Gastrocnemius medialis (tissue), 4 donors: ENCODE results near the gene UMPS.

ENCODE experiments used
- POLR2A ChIP-seq, 2 donors: fragments of 450-650 bp; IDR thresholded peaks; one replicate each; pipeline ENCODE4 v1.6.1; 2017; ENCODE audit warnings: antibody characterized with exemption in 2 of 2, mild to moderate bottlenecking in 2 of 2, moderate library complexity in 2 of 2
- TF ChIP-seq, protein P1 (sequence below), 5 experiments: fragments of 450-650 bp in 3 of 5; fragments of 200-600 bp in 2 of 5; sonication (generic) in 2 of 5; IDR thresholded peaks in 4 of 5; conservative IDR thresholded peaks in 1 of 5; 1 replicate in 4 of 5; 2 replicates in 1 of 5; pipeline ENCODE4 v1.5.1; 2016 to 2019; ENCODE audit warnings: antibody characterized with exemption in 5 of 5, mild to moderate bottlenecking in 3 of 5, moderate library complexity in 3 of 5

DNA sequence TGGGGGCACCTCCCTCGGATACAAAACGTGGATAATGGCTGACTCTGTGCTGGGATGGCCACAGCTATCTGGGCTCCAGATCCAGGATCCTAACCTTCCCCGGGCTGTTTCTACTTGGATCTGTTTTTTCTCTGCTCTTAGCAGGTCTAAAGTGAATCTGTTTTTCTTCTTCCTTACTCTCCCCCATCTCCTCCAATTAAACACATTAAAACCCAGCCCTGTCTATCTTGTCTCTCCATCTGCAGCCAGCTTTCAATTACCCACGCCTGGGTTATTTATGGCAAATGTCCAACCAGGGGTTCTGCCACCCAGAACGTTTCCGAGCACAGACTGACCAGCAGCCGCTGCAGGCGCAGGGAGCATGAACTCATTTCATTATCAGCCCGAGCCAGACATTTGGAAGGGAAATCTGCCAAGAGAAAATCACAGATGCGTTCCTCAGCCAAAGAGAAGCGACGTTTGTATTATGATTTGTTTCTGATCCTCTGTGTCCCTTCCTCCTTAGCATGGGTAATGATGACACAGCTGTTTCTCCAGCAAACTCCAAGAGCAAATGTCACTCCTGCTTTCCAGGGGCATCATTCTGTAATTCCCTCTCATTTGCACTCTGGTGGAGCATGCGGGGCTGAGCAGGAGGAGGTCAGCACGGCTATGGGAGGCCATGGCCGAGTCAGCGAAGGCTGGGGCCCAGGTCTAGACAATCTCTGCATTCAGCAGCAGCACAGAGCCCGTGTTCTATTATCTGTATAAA lies 42.0 kb downstream of the UMPS start:
- TF ChIP-seq, protein P1, sequence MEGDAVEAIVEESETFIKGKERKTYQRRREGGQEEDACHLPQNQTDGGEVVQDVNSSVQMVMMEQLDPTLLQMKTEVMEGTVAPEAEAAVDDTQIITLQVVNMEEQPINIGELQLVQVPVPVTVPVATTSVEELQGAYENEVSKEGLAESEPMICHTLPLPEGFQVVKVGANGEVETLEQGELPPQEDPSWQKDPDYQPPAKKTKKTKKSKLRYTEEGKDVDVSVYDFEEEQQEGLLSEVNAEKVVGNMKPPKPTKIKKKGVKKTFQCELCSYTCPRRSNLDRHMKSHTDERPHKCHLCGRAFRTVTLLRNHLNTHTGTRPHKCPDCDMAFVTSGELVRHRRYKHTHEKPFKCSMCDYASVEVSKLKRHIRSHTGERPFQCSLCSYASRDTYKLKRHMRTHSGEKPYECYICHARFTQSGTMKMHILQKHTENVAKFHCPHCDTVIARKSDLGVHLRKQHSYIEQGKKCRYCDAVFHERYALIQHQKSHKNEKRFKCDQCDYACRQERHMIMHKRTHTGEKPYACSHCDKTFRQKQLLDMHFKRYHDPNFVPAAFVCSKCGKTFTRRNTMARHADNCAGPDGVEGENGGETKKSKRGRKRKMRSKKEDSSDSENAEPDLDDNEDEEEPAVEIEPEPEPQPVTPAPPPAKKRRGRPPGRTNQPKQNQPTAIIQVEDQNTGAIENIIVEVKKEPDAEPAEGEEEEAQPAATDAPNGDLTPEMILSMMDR (IDR thresholded peaks at IDR 0.05 in 4 of 5, conservative IDR thresholded peaks at IDR 0.05 in 1 of 5): no peak
- TF ChIP-seq POLR2A (IDR thresholded peaks at IDR 0.05): no peak
